B cell (primary cell): ENCODE results near the gene APEX1.

Source experiments
- EZH2 ChIP-seq: IDR thresholded peaks from 2 replicates; pipeline ENCODE4 v1.6.1; 2012; ENCODE audit warnings: borderline replicate concordance, low read depth, mild to moderate bottlenecking, moderate library complexity, low read length; ENCODE audit not compliant: insufficient read depth, poor library complexity, severe bottlenecking
- TF ChIP-seq, protein P1 (sequence below): fragments of 200-600 bp; IDR thresholded peaks from one replicate; pipeline ENCODE4 v1.8.0; 2022; ENCODE audit warnings: antibody characterized with exemption, mild to moderate bottlenecking

DNA sequence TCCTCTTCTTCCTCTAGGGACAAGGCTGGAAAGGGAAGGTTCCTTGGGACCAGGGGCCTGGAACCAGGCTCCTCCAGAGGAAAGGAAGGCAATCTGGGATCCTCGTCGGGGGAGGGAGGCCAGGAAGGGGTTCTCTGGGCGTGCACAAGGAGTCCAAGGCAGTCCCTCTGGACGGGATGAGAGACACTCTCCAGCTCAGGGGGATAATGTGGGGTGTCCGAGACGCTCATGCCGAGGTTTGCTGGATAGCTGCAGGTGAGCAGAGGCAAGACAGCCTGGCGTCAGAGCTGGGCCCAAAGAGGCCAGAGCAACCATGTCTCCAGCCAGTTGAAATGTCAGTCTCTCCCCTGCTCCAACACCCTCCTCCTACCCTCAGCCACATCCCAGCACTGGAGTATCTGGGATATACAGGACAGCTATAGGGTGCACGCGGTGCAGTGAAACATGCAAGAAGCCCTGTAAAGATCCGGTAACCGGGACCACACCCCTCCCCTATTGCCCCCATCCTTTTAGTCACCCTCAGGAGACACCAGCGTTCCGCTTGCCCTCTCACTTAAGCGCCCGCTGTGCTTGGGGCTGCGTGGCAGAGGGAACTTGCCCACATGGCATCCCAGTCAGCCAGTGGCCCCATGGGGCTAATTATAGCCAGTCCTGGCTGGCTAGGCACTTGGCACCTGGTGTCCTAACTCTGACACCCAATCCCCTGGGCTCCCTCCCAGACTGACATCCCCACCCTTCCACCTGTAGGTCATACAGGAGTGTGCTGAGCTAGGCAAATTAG lies 19.3 kb upstream of the APEX1 start, which contains the start of gene KLHL33:
- TF ChIP-seq, protein P1, sequence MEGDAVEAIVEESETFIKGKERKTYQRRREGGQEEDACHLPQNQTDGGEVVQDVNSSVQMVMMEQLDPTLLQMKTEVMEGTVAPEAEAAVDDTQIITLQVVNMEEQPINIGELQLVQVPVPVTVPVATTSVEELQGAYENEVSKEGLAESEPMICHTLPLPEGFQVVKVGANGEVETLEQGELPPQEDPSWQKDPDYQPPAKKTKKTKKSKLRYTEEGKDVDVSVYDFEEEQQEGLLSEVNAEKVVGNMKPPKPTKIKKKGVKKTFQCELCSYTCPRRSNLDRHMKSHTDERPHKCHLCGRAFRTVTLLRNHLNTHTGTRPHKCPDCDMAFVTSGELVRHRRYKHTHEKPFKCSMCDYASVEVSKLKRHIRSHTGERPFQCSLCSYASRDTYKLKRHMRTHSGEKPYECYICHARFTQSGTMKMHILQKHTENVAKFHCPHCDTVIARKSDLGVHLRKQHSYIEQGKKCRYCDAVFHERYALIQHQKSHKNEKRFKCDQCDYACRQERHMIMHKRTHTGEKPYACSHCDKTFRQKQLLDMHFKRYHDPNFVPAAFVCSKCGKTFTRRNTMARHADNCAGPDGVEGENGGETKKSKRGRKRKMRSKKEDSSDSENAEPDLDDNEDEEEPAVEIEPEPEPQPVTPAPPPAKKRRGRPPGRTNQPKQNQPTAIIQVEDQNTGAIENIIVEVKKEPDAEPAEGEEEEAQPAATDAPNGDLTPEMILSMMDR, result no peak
- TF ChIP-seq EZH2, result no peak
